ENCODE data around the gene NEK10. TPM values are rescaled to one million over a fixed set of nuclear protein-coding genes. Genes with fewer than 3 reads are reported as not detected.

The NEK10 gene
- total RNA-seq, 1 experiment from 2014 or later, result 1.1 TPM

GRCh38 chr3:27275441-27275990 is 93.7 kb downstream of the NEK10 start:
- Histone ChIP-seq H3K9me3 (replicated peaks) (no peaks in the 10 kb centered on the region), H3K4me3 (no peak overlapping the region), H3K4me1 (no peaks in the 10 kb centered on the region), H3K27ac (no peak overlapping the region), H3K27me3 (no peaks in the 10 kb centered on the region), H3K36me3 (no peaks in the 10 kb centered on the region)
- no peak for DNase-seq

DNA sequence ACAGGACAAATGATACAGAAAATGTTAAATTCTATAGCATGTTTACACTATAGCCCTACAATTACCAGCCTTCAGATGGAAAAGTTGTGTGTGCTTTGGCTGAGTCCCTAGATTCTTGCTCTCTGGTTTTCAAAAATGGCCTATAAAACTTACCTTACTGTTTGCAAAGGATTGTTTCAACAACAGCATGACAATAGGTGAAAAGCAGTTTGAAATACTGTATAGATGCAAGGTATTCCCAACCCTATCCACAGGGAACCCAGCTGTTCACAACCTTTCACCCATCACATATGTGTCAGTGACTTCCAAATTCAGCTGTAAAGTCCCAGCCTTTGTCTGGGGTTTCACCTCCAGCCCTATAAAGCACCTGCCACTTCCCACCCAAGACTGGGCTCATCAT is 97.3 kb downstream of the NEK10 start:
- Histone ChIP-seq H3K27me3 (no peaks in the 10 kb centered on the region), H3K4me3 (no peak overlapping the region), H3K27ac (no peak overlapping the region), H3K4me1 (no peaks in the 10 kb centered on the region), H3K9me3 (replicated peaks) (no peaks in the 10 kb centered on the region), H3K36me3 (no peaks in the 10 kb centered on the region)
- DNase-seq, result no peak

- DNase-seq, result no peak
- no peaks in the 10 kb centered on the region for H3K9me3 ChIP-seq (replicated peaks)
- no peaks in the 10 kb centered on the region; the same call in 1 of the 2 replicates for H3K36me3 ChIP-seq
- no peaks in the 10 kb centered on the region for H3K4me1 ChIP-seq
- no peak overlapping the region for H3K27ac ChIP-seq
- H3K27me3 ChIP-seq, result no peaks in the 10 kb centered on the region
- H3K4me3 ChIP-seq, result no peak overlapping the region
Observed at GRCh38 chr3:27254896-27255295, 114.3 kb downstream of the NEK10 start.

GRCh38 chr3:27253831-27254230 is 115.4 kb downstream of the NEK10 start:
- no peaks in the 10 kb centered on the region; the same call in 1 of the 2 replicates for H3K36me3 ChIP-seq
- no peaks in the 10 kb centered on the region for H3K9me3 ChIP-seq (replicated peaks)
- H3K4me1 ChIP-seq, result no peaks in the 10 kb centered on the region
- H3K4me3 ChIP-seq, result no peak overlapping the region
- peak; percentile 27 to 58 for DNase-seq
- no peaks in the 10 kb centered on the region for H3K27me3 ChIP-seq
- H3K27ac ChIP-seq, result no peak overlapping the region

GRCh38 chr3:27253391-27253790 is 115.8 kb downstream of the NEK10 start:
- H3K36me3 ChIP-seq, result no peaks in the 10 kb centered on the region; the same call in 1 of the 2 replicates
- no peaks in the 10 kb centered on the region for H3K9me3 ChIP-seq (replicated peaks)
- no peak for DNase-seq
- no peak overlapping the region for H3K27ac ChIP-seq
- H3K4me1 ChIP-seq, result no peaks in the 10 kb centered on the region
- no peak overlapping the region for H3K4me3 ChIP-seq
- no peaks in the 10 kb centered on the region for H3K27me3 ChIP-seq

DNA sequence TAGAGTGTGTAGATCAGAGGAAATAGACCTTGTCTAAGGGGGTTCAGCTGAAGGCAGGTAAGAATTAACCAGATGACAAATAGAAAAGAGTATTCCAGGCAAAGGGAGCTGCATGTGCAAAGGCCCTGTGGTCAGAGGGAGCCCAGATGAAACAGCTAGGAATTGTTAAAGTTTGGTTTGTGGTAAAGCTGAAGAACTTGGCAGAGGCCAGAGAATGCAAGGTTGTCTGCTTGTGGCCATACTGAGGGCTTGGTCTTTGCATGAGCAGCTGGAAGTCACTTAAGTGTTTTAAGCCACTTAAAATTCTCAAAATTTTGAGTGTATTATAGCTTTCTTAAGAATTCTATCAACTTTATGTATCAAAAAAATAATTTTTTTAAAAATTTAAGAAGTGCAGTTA is 116.5 kb downstream of the NEK10 start:
- H3K27ac ChIP-seq, result no peak overlapping the region
- no peaks in the 10 kb centered on the region for H3K27me3 ChIP-seq
- no peaks in the 10 kb centered on the region for H3K4me1 ChIP-seq
- no peaks in the 10 kb centered on the region for H3K9me3 ChIP-seq (replicated peaks)
- H3K36me3 ChIP-seq, result no peaks in the 10 kb centered on the region; the same call in 1 of the 2 replicates
- DNase-seq, result no peak
- no peak overlapping the region for H3K4me3 ChIP-seq

DNA sequence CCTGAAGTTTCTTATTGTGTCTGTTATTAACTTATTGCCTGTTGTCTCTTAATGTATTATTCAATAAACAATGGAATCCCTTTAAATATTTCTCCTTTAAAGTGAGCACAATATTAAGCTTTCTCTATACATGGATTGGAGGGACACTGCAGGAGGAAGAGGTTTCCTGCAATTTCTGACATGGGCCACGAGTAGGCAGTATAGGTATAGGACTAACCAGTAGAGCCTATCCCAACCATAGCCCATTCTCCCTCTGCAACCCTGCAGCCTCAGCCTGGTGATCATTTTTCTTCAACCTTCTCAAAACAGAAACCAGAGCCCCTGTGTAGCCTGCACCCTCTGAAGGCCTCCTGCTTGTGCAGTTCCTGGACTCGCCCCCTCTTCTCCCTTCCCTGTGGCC is 124.8 kb downstream of the NEK10 start:
- no peaks in the 10 kb centered on the region for H3K9me3 ChIP-seq (replicated peaks)
- peak in 1 of 2 experiments; percentile 18 for DNase-seq
- H3K27ac ChIP-seq, result no peak overlapping the region
- no peak overlapping the region for H3K4me3 ChIP-seq
- no peaks in the 10 kb centered on the region for H3K27me3 ChIP-seq
- no peaks in the 10 kb centered on the region for H3K4me1 ChIP-seq
- H3K36me3 ChIP-seq, result no peaks in the 10 kb centered on the region

DNA sequence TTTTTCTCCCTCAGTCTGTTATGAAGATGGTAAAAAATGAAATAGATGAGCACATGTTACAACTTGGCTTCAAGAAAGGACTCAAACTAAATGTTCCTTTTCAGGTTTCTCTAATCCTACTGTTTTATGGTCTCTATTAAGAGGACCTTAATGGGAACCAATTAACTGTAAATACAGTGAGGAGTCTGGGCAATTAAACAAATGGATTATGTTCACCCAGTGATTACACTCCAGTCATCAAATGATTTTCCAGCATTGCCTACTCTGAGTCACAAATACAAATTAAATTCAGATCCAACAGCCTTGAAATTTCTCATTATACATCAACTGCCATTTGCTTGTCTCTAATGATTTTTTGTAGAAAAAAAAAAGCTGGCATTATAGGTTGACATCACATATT is 129.2 kb downstream of the NEK10 start:
- Histone ChIP-seq H3K27ac (no peak overlapping the region), H3K4me3 (no peak overlapping the region), H3K36me3 (no peaks in the 10 kb centered on the region), H3K27me3 (no peaks in the 10 kb centered on the region), H3K9me3 (replicated peaks) (0 out of 2 replicates have a peak, but pooled peaks cover 9% of the 10 kb centered on the region), H3K4me1 (no peaks in the 10 kb centered on the region)
- DNase-seq, result no peak

GRCh38 chr3:27228805-27229204 is 140.4 kb downstream of the NEK10 start:
- DNase-seq, result no peak
- H3K4me1 ChIP-seq, result no peaks in the 10 kb centered on the region
- no peaks in the 10 kb centered on the region for H3K36me3 ChIP-seq
- no peak overlapping the region for H3K27ac ChIP-seq
- H3K27me3 ChIP-seq, result no peaks in the 10 kb centered on the region
- no peak overlapping the region for H3K4me3 ChIP-seq
- no peaks in the 10 kb centered on the region for H3K9me3 ChIP-seq (replicated peaks)

GRCh38 chr3:27224197-27224596 is 145.0 kb downstream of the NEK10 start:
- Histone ChIP-seq H3K4me1 (no peaks in the 10 kb centered on the region), H3K4me3 (no peak overlapping the region), H3K27me3 (no peaks in the 10 kb centered on the region), H3K27ac (no peak overlapping the region), H3K9me3 (replicated peaks) (no peaks in the 10 kb centered on the region), H3K36me3 (no peaks in the 10 kb centered on the region)
- DNase-seq, result no peak

- Histone ChIP-seq H3K27me3 (0 out of 2 replicates have a peak, but pooled peaks cover 3% of the 10 kb centered on the region), H3K27ac (no peak overlapping the region), H3K4me3 (no peak overlapping the region), H3K9me3 (replicated peaks) (no peaks in the 10 kb centered on the region), H3K36me3 (no peaks in the 10 kb centered on the region), H3K4me1 (no peaks in the 10 kb centered on the region)
- no peak for DNase-seq
Observed at GRCh38 chr3:27221264-27221932, 147.8 kb downstream of the NEK10 start.

- Histone ChIP-seq H3K36me3 (no peaks in the 10 kb centered on the region), H3K4me3 (no peak overlapping the region), H3K27me3 (0 out of 2 replicates have a peak, but pooled peaks cover 3% of the 10 kb centered on the region), H3K27ac (no peak overlapping the region), H3K4me1 (no peaks in the 10 kb centered on the region), H3K9me3 (replicated peaks) (no peaks in the 10 kb centered on the region)
- DNase-seq, result no peak
Observed at GRCh38 chr3:27220166-27220565, 149.0 kb downstream of the NEK10 start.

DNA sequence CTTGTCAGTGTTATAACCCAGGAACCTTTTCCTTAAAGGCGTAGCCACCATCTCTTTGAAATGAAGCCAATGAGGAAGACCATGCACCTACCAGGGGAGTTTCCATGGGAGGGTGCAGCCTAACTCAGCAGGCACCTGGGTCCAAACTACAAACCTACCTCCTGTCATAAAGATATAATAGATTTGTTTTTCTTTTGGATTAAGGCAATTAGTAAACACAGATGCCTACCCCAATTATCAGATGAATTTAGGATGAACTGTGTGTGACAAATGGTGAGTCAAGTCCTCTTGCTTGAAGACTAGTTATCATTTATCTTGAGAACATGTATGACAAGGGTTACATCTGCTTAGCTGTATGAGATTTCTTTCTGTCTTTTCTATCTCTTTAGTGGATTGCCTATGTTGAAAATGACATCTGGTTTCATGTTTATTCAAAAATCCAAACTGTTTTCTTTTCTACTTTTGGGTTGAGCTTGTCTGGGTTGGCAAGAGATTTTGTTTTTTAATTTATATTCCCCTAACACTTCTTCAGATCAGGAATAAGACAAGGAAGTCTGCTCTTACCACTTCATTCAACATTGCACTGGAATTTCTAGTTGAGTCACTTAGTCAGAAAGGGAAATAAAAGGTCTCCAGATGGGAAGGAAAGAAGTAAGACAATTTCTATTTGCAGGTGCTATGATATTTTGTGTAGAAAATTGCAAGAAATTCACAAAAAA is 149.9 kb downstream of the NEK10 start:
- H3K4me1 ChIP-seq, result no peaks in the 10 kb centered on the region
- no peaks in the 10 kb centered on the region for H3K9me3 ChIP-seq (replicated peaks)
- H3K27me3 ChIP-seq, result peaks cover 3% of the 10 kb centered on the region; the same call in 1 of the 2 replicates
- H3K27ac ChIP-seq, result no peak overlapping the region
- no peaks in the 10 kb centered on the region for H3K36me3 ChIP-seq
- DNase-seq, result no peak
- H3K4me3 ChIP-seq, result no peak overlapping the region

GRCh38 chr3:27216955-27217552 is 152.1 kb downstream of the NEK10 start:
- H3K36me3 ChIP-seq, result no peaks in the 10 kb centered on the region
- no peak overlapping the region for H3K4me3 ChIP-seq
- H3K27ac ChIP-seq, result no peak overlapping the region
- H3K4me1 ChIP-seq, result no peaks in the 10 kb centered on the region
- H3K9me3 ChIP-seq (replicated peaks), result no peaks in the 10 kb centered on the region
- H3K27me3 ChIP-seq, result peaks cover 3% of the 10 kb centered on the region; the same call in 1 of the 2 replicates
- no peak for DNase-seq

DNA sequence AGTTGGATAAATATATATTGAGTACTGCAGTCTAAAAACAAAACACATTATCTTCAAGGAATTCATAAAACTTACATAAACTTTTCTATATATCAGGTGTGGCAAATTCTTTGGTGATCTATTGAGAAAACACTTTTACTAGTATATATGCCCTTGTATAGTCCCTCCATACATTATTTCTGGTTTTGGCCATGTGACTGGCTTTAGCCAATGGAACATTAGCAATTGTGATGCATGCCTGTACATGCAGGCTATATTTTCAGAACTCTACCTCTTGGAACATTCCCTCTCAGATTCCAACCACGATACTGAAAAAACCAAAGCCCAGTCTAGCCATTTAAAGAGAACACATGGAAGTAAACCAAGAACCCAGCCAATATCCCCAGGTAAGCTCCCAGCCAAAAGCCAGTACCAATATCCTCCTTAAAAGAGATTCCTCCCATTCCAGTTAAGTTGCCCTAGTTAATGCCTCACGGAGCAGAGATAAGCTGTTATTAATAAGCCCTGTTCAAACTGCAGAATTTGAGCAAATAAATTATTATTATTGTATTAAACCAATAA is 152.8 kb downstream of the NEK10 start:
- no peaks in the 10 kb centered on the region for H3K36me3 ChIP-seq
- H3K4me3 ChIP-seq, result no peak overlapping the region
- H3K27me3 ChIP-seq, result peaks cover 3% of the 10 kb centered on the region; the same call in 1 of the 2 replicates
- no peaks in the 10 kb centered on the region for H3K9me3 ChIP-seq (replicated peaks)
- no peaks in the 10 kb centered on the region for H3K4me1 ChIP-seq
- H3K27ac ChIP-seq, result no peak overlapping the region
- no peak for DNase-seq

All from SJCRH30 (cell line).